Measurements from ENCODE around the gene SIRPA.

SIRPA gene

GRCh38 chr20:1856424-1856823, 38.8 kb upstream of the SIRPA start:
- DNase-seq (ENCODE audit: low read depth in 1 of 2, low spot score in 1 of 2) = no peak
- H3K4me3 ChIP-seq (replicated peaks; ENCODE audit: insufficient read depth, low read length) = no peak overlapping the region
- H3K27me3 ChIP-seq (ENCODE audit: insufficient read depth, poor library complexity, severe bottlenecking) = no peaks in the 10 kb centered on the region
- H3K27ac ChIP-seq (replicated peaks) = no peak overlapping the region
- TF ChIP-seq GABPA (IDR thresholded peaks at IDR 0.05; ENCODE audit: low read depth) (no peak), SPI1 (IDR thresholded peaks at IDR 0.05; ENCODE audit: borderline replicate concordance, low read depth) (no peak)

GRCh38 chr20:1857466-1857865, 37.7 kb upstream of the SIRPA start:
- DNase-seq (ENCODE audit: low read depth in 1 of 2, low spot score in 1 of 2) = peak; percentile 49 to 77
- TF ChIP-seq GABPA (IDR thresholded peaks at IDR 0.05; ENCODE audit: low read depth) (no peak), CTCF (IDR thresholded peaks at IDR 0.05; ENCODE audit: insufficient read depth, low read length) (no peak), POLR2AphosphoS5 (IDR thresholded peaks at IDR 0.05; ENCODE audit: low read depth) (no peak), REST (IDR thresholded peaks at IDR 0.05; ENCODE audit: insufficient replicate concordance, low read depth) (no peak), SPI1 (IDR thresholded peaks at IDR 0.05; ENCODE audit: borderline replicate concordance, low read depth) (no peak)
- no peaks in the 10 kb centered on the region for H3K27me3 ChIP-seq (ENCODE audit: insufficient read depth, poor library complexity, severe bottlenecking)
- no peak overlapping the region for H3K4me3 ChIP-seq (replicated peaks; ENCODE audit: insufficient read depth, low read length)
- peak overlapping the region; percentile 46 for H3K27ac ChIP-seq (replicated peaks)

- peak overlapping the region; percentile 46 for H3K27ac ChIP-seq (replicated peaks)
- peak; percentile 78 to 94 for DNase-seq (ENCODE audit: low read depth in 1 of 2, low spot score in 1 of 2)
Measured at GRCh38 chr20:1858871-1859270, 36.3 kb upstream of the SIRPA start.

More at GRCh38 chr20:1858871-1859270, 36.3 kb upstream of the SIRPA start:
- Histone ChIP-seq H3K4me3 (replicated peaks; ENCODE audit: insufficient read depth, low read length) (no peak overlapping the region), H3K27me3 (ENCODE audit: insufficient read depth, poor library complexity, severe bottlenecking) (no peaks in the 10 kb centered on the region)
- TF ChIP-seq SPI1 (IDR thresholded peaks at IDR 0.05; ENCODE audit: borderline replicate concordance, low read depth) (no peak; the same call in 1 of the 2 replicates), REST (IDR thresholded peaks at IDR 0.05; ENCODE audit: insufficient replicate concordance, low read depth) (no peak), POLR2AphosphoS5 (IDR thresholded peaks at IDR 0.05; ENCODE audit: low read depth) (no peak; the same call in 1 of the 2 replicates), CTCF (IDR thresholded peaks at IDR 0.05; ENCODE audit: insufficient read depth, low read length) (no peak), GABPA (IDR thresholded peaks at IDR 0.05; ENCODE audit: low read depth) (no peak)

Data from HL-60 (cell line).